HG03045 (cell line): ENCODE measurements around the gene CASR.
"Not testable (repeated sequence)": the region's sequence is repeated elsewhere in the genome, so short reads cannot be mapped to it uniquely, and the experiment has no call there.

Experiments
- ATAC-seq: cut with Tn5 transposase; IDR thresholded peaks from one replicate; pipeline ENCODE4 v1.9.1; 2021; ENCODE audit warnings: mild to moderate bottlenecking, moderate library complexity; ENCODE audit not compliant: unreplicated experiment

Gene CASR

GRCh38 chr3:122183521-122183892 is at the start of gene CASR:
CASR (plus strand) TSS chr3:122183668; CDS start chr3:122254190, 70,522 bp downstream.
- no peak for ATAC-seq

- peak; percentile 94 for ATAC-seq
Measured at GRCh38 chr3:122146466-122146865, 37.0 kb upstream of the CASR start.

GRCh38 chr3:122148941-122149627 is 34.4 kb upstream of the CASR start:
- no peak for ATAC-seq

GRCh38 chr3:122151480-122151879 is 32.0 kb upstream of the CASR start:
- no peak for ATAC-seq

DNA sequence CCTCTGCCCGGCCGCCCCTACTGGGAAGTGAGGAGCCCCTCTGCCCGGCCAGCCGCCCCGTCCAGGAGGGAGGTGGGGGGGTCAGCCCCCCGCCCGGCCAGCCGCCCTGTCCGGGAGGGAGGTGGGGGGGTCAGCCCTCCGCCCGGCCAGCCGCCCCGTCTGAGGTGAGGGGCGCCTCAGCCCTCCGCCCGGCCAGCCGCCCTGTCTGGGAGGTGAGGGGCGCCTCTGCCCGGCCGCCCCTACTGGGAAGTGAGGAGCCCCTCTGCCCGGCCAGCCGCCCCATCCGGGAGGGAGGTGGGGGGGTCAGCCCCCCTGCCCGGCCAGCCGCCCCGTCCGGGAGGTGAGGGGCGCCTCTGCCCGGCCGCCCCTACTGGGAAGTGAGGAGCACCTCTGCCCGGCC is 18.5 kb upstream of the CASR start:
- not testable (repeated sequence) for ATAC-seq

DNA sequence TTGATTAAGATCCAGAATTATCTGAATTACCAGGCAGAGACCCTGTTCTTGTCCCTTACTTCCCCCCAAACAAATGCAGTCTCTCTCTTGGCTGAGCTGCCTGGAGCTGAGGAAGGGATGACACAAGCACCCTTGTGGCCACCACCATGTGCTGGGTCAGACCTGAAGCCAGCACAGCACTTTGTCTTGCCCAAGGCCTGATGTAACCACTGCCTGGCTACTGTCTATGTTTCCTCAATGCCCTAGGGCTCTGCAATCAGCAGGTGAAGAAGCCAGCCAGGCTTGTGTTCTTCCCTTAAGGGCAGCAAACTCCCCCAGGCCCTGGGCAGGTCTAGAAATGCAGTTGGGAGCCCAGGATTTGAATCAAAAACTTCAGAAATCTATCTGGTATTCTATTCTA is 15.8 kb upstream of the CASR start:
- no peak for ATAC-seq

DNA sequence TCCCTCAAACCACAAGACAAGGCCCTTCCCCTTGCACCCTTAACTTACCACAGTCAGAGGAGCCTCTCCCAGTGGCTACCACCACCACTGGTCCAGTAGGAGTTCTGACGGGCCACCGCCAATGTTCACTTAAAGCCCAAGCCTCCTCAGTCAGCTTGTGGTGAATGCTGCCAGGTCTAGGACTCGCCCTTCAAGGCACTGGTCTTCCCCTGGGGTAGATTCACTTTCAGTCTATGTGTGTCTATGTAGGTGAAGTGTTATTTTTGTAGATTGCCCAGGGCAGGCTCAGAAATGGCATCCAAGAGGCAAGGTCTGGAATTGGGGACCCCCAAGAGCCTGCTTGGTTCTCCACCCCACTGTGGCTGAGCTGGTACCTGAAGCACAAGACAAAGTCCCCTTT is 15.4 kb upstream of the CASR start:
- no peak for ATAC-seq

DNA sequence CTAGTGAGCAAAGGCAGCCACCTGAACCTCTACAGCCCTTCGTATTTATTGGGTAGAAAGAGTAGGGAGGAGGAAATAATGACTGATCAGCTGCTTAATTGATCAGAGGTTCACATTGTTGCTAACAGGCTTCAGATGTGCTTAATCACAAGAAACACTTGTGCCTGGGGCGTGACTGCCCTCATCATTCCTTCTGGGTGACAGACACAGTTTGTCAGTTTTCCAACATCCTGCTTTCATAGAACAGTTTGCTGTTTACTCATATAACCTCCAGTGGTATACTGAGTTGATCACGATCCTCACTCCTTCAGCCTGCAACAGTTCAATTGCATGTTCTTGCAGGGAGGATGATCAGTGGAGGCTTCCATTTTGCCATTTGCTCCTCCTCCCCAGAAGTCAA is 13.6 kb upstream of the CASR start:
- no peak for ATAC-seq

GRCh38 chr3:122171361-122171760 is 12.1 kb upstream of the CASR start:
- not testable (repeated sequence) for ATAC-seq

DNA sequence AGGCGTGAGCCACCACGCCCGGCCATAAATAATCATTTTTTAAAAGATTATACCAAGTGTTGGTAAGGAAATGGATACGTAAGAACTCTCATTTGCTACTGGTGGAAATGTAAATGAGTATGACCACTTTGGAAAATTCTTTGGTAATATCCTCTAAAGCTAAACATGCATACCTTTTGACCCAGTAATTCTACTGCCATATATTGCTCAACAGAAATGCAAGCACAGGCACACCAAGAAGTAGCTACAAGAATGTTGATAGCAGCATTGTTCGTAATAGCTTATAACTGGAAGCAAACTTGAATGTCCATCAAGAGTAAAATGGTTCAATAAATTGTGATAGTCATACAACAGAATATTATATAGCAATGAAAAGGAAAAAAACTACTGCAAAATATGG is 4.8 kb upstream of the CASR start:
- no peak for ATAC-seq

DNA sequence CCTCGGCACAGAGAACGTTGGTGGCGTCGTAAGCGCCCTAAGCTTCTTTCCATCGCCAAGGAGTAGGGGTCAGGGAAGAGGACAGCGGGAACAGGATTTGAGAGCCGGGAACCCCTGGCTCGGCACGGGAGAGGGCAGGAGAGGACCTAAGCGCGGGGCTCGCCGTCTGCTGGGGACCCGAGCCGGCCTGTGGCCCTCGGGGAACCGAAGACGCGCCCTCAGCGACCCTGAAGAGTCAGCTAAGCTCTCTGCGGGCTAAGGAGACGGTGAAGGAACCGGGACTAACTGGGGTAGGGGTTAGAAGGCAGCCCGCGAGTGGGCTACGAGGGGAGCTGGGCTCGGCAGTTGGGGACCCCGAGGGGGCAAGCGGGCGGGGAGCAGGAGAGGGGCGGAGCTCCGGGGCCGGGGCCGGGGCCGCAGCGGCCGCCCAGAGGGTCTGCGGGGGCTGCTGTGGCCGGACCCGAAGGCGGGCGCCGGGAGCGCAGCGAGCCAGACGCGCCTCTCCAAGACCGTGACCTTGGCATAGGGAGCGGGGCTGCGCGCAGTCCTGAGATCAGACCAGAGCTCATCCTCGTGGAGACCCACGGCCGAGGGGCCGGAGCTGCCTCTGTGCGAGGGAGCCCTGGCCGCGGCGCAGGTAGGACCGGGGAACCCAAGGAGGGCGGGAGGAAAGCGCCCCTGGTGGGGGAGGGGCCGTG is 574 bp downstream of the CASR start:
- ATAC-seq: no peak

DNA sequence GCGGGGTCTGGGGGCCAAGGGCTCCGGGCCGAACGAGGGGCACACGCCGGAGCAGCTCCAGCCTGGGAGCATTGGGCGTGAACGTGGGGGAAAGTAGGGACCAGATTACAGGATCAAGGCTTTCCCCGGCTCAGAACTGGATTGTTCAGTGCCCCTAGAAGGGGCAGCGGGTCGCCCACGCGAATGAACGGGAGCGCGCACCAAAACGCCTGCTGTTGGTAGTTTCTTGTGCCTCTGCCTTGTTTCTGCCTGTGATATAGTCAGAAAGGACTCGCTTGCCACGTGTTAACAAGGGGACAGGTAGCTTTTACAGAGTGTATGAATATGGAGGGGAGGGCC is 1.1 kb downstream of the CASR start:
- no peak for ATAC-seq

GRCh38 chr3:122186372-122186771 is 2.9 kb downstream of the CASR start:
- no peak for ATAC-seq

- no peak for ATAC-seq
Measured at GRCh38 chr3:122188737-122189136, 5.3 kb downstream of the CASR start.

GRCh38 chr3:122189357-122189756 is 5.9 kb downstream of the CASR start:
- ATAC-seq: no peak

GRCh38 chr3:122190525-122190924 is 7.1 kb downstream of the CASR start:
- ATAC-seq: no peak

GRCh38 chr3:122198966-122199365 is 15.5 kb downstream of the CASR start:
- no peak for ATAC-seq

GRCh38 chr3:122199552-122199951 is 16.1 kb downstream of the CASR start:
- no peak for ATAC-seq

DNA sequence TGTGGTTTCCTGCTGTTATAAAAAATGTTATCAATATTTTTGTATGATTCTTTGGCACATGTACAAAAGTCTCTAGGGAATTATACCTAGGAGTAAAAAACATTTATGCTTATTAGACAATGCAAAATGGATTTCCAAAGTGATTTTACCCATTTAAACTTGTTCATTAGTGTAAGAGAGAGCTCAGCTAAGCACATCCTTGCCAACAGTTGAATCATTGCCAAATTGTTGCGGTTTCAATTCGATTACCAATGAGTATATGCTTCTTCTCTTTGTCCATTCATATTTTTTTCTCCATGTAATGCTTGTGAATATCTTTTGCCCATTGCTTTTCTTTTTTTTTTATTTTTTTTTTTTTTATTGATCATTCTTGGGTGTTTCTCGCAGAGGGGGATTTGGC is 17.2 kb downstream of the CASR start:
- no peak for ATAC-seq

GRCh38 chr3:122201476-122201875 is 18.0 kb downstream of the CASR start:
- ATAC-seq: not testable (repeated sequence)

GRCh38 chr3:122208579-122208978 is 25.1 kb downstream of the CASR start:
- ATAC-seq: no peak

GRCh38 chr3:122213650-122214049 is 30.2 kb downstream of the CASR start:
- no peak for ATAC-seq

DNA sequence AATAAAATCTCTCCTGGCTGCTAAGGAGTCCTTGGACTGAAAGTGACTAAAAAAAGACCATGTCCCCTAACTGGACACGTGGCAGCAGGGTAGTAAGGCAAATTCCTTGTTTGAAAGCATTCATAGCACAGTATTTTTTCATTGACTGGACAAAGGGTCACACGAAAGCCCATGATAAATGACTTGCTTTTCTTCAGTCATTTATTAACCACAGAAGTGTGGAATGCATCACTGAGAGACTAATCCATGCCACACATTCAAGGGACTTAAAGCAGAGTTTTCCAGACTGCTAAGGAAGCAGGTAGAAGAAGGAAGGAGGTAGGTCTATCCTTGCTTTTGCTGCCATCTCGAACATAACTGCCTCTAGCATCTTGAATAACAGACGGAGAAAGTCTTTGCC is 31.2 kb downstream of the CASR start:
- no peak for ATAC-seq
